Nephron progenitor cell (in vitro differentiated cells): ENCODE results near the gene ARID1B.

Experiments
- DNase-seq: peaks from one replicate; pipeline ENCODE4 v3.0.0; 2021
- H3K27ac Mint-ChIP-seq: 2 replicates; pipeline ENCODE4 v1.8.0; 2021; ENCODE audit warnings: mild to moderate bottlenecking, moderate library complexity, mixed read lengths
- H3K27me3 Mint-ChIP-seq: 2 replicates; pipeline ENCODE4 v1.8.0; 2021; ENCODE audit warnings: mild to moderate bottlenecking, low read depth, mixed read lengths; ENCODE audit not compliant: poor library complexity
- H3K36me3 Mint-ChIP-seq: 2 replicates; pipeline ENCODE4 v1.8.0; 2021; ENCODE audit warnings: low read depth, mixed read lengths
- H3K4me1 Mint-ChIP-seq: 2 replicates; pipeline ENCODE4 v1.8.0; 2021; ENCODE audit warnings: mixed read lengths
- H3K4me3 Mint-ChIP-seq: 2 replicates; pipeline ENCODE4 v1.8.0; 2021; ENCODE audit warnings: mild to moderate bottlenecking, moderate library complexity, mixed read lengths
- H3K9me3 Mint-ChIP-seq: 2 replicates; pipeline ENCODE4 v1.8.0; 2021; ENCODE audit warnings: mild to moderate bottlenecking, moderate library complexity, mixed read lengths
- TF ChIP-seq, protein P1 (sequence below): fragments of 200-600 bp; sonication (generic); IDR thresholded peaks from 2 replicates; pipeline ENCODE4 v1.5.0; 2021; ENCODE audit warnings: antibody characterized with exemption

ARID1B gene

DNA sequence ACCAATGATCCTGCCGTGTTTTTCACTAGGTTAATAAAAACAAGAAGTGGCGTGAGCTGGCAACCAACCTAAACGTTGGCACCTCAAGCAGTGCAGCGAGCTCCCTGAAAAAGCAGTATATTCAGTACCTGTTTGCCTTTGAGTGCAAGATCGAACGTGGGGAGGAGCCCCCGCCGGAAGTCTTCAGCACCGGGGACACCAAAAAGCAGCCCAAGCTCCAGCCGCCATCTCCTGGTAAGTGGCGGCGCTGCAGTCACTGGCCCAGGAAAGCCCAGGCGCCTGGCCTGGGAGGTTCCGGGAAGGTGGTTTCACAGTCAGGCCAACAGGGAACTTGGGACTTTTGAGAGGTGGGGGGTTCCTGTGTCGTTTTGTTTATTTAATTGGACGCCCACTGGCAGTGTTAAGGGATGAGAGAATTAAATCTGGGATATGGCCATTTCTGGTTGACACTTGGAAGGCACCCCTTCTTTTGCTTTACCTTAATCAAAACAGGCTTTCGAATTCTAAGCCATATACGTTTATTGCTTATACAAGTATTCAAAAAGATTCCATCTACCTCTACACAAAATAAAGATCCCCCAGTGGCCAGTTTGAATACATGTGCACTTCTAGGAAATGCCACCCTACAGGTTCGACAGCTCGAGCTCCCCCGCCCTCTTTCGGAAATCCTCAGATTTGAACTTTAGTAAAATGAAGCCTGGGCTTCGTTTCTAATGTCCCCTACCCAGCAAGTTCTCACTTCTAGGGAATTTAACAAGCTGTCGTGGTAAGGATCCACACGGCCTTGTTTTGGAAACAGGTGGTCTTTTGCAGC lies 407.2 kb downstream of the ARID1B start:
- Mint-ChIP-seq H3K36me3 (peaks cover 36% of the 10 kb centered on the region), H3K27ac (peak overlapping the region; percentile 79), H3K4me1 (peaks cover 53% of the 10 kb centered on the region), H3K9me3 (no peaks in the 10 kb centered on the region), H3K27me3 (peaks cover 3% of the 10 kb centered on the region), H3K4me3 (no peak overlapping the region)
- TF ChIP-seq, protein P1, sequence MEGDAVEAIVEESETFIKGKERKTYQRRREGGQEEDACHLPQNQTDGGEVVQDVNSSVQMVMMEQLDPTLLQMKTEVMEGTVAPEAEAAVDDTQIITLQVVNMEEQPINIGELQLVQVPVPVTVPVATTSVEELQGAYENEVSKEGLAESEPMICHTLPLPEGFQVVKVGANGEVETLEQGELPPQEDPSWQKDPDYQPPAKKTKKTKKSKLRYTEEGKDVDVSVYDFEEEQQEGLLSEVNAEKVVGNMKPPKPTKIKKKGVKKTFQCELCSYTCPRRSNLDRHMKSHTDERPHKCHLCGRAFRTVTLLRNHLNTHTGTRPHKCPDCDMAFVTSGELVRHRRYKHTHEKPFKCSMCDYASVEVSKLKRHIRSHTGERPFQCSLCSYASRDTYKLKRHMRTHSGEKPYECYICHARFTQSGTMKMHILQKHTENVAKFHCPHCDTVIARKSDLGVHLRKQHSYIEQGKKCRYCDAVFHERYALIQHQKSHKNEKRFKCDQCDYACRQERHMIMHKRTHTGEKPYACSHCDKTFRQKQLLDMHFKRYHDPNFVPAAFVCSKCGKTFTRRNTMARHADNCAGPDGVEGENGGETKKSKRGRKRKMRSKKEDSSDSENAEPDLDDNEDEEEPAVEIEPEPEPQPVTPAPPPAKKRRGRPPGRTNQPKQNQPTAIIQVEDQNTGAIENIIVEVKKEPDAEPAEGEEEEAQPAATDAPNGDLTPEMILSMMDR, result peak; percentile 87
- peak; percentile 70 for DNase-seq

DNA sequence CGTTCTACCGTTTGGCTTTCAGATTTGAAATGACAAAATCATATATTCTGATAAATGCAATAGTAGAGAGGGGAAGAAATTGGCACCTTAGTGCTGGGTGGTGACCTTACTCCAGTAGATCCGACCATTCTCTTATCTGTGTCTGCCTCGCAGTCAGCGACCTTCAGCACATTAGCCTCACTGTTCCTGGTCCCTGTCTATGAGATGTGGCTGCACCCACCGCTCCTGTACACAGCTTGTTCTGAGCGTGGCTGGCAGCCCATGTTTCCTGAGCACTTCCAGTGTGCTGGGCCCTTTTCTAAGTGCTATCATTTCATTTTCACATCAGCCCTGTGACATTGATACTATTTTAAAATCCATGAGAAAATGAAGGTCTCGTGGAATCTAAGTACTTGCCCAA lies 408.0 kb downstream of the ARID1B start:
- Mint-ChIP-seq H3K27me3 (peaks cover 3% of the 10 kb centered on the region), H3K4me3 (no peak overlapping the region), H3K4me1 (peaks cover 53% of the 10 kb centered on the region), H3K9me3 (no peaks in the 10 kb centered on the region), H3K27ac (no peak overlapping the region), H3K36me3 (peaks cover 43% of the 10 kb centered on the region)
- TF ChIP-seq, protein P1, result no peak
- DNase-seq, result no peak

DNA sequence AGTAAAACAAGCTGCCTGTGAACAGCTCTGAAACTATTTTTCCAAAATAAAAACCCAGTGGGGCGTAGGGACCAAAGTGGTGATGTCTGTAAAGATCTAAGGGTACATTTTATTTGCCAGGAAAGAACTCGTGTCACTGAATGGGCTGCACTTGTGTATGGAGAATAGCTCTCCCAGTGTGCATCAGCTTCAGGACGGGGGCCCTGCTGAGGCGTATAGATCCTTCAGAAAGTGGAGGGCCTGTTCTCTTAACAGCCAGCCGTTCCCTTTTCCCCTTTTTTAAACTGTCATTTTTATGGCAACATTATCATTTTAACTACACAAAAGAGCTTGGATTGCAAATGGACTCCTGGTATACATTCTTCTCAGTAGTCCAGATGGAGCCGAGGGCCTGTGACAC lies 408.8 kb downstream of the ARID1B start:
- Mint-ChIP-seq H3K36me3 (peaks cover 52% of the 10 kb centered on the region), H3K27me3 (peaks cover 3% of the 10 kb centered on the region), H3K9me3 (no peaks in the 10 kb centered on the region), H3K4me1 (peaks cover 53% of the 10 kb centered on the region), H3K4me3 (no peak overlapping the region), H3K27ac (peak overlapping the region; percentile 48)
- no peak for DNase-seq
- TF ChIP-seq, protein P1, result no peak

DNA sequence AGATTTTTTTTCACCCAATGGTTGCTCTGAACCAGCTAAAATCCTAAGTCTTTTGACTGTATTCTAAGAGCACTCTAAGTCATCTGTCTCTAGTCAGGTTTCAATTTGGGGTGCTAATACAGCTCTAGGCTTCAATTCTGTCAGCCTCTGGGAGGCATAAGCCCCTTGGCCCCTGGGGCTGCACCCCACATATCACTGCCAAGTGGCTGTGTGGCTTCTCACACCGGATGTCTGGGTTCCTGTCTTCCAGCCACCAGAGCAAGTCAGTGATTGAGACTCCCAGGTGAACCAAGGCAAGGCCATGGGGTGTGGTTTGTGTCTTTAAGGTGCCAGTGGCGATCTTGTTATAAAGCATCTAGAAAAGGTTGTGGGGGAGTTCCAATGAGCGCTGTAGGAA lies 409.6 kb downstream of the ARID1B start:
- Mint-ChIP-seq H3K4me1 (peaks cover 53% of the 10 kb centered on the region), H3K36me3 (peaks cover 60% of the 10 kb centered on the region), H3K27ac (peak overlapping the region; percentile 59), H3K27me3 (peaks cover 3% of the 10 kb centered on the region), H3K9me3 (no peaks in the 10 kb centered on the region), H3K4me3 (no peak overlapping the region)
- DNase-seq, result no peak
- TF ChIP-seq, protein P1, result no peak

DNA sequence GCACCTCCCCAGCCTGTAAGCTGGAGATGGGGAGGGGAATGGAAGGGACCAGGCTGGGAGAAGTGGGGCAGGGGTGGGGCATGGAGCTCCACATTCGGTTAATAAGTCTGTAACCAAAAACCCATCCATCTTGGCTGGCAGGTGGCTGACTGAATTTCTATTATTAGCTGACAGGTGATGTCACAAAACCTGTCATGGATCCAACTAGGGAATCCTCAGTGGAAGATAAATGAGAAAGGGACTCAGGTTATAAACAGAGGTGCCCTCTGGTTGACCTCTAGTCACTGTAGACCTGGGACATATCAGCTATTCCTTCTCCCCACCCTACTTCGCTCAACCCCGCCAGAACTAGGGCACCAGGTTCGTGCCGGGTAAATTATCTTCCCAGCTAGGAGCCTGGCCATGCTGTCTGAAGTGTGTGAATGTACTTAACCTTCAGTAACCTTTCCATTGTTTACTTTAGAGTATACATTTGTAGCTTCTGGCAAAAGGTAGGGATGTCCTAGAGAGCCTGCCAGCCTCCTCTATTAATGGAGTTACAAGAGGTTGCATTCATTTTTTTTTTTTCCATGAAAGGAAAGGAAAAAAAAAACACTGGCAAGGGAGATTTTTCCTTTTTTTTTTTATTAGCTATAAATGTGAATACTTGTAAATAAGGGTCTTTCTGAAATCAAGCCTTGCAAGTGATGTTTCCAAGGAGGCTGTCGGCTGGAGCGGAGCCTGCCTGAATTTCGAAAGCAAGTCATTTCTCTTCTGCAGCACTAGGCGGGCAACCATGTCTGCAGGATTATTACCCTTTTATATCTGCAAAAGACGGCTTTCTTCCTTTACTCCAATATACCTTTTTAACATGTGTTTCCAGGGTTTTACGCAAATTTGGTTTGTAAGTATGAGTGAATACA lies 410.3 kb downstream of the ARID1B start:
- peaks cover 63% of the 10 kb centered on the region for H3K36me3 Mint-ChIP-seq
- peak; percentile 13 for DNase-seq

More for the DNA sequence above, 410.3 kb downstream of the ARID1B start:
- TF ChIP-seq, protein P1, result no peak
- Mint-ChIP-seq H3K27ac (peak overlapping the region; percentile 59), H3K4me1 (peaks cover 51% of the 10 kb centered on the region), H3K27me3 (peaks cover 3% of the 10 kb centered on the region), H3K4me3 (no peak overlapping the region), H3K9me3 (no peaks in the 10 kb centered on the region)
